ENCODE data around the gene CLEC3B. TPM values are rescaled to one million over a fixed set of nuclear protein-coding genes. Genes with fewer than 3 reads are reported as not detected.

Gene CLEC3B
- polyA plus RNA-seq, 3 donors = 3.9 to 22.7 (median 14.5) TPM

- Mint-ChIP-seq H3K4me1 (peaks cover 37% of the 10 kb centered on the region), H3K27ac (no peak overlapping the region), H3K9me3 (peaks cover 0 to 1% (median 0%) of the 10 kb centered on the region in 7 donors), H3K36me3 (peaks cover 0 to 6% of the 10 kb centered on the region in 2 donors), H3K4me3 (no peak overlapping the region), H3K27me3 (ENCODE audit: low read depth in 3 of 3) (peaks cover 2 to 12% (median 5%) of the 10 kb centered on the region in 3 donors)
- H4K20me1 ChIP-seq (ENCODE audit: insufficient read depth, low read length) = no peaks in the 10 kb centered on the region
- no peak overlapping the region for H3K9ac ChIP-seq (ENCODE audit: insufficient read depth, low read length, poor library complexity, severe bottlenecking)
- H3K4me1 ChIP-seq (ENCODE audit: control insufficient read depth in 1 of 2, insufficient read depth in 2 of 2, low read length in 2 of 2) = peaks cover 33% of the 10 kb centered on the region in 2 donors
- peaks cover 5% of the 10 kb centered on the region for H3K79me2 ChIP-seq (ENCODE audit: insufficient read depth, low read length)
- no peak overlapping the region for H3K4me3 ChIP-seq (replicated peaks in 1 of 3; ENCODE audit: low read depth in 2 of 3, low read length in 3 of 3)
- H3K4me2 ChIP-seq (replicated peaks; ENCODE audit: extremely low read depth, low read length, poor library complexity, severe bottlenecking) = no peak overlapping the region
- intact Hi-C loops (cut with micrococcal nuclease) = loop anchor here (10.0 kb wide), 3 partner anchors 373 to 653 kb away; partner anchors contain the start of gene SACM1L (in 1 of the 2)
- no peaks in the 10 kb centered on the region for H3K36me3 ChIP-seq (replicated peaks in 1 of 2; ENCODE audit: control insufficient read depth in 1 of 2, insufficient read depth in 2 of 2, low read length in 2 of 2)
- H3K27ac ChIP-seq (ENCODE audit: low read depth in 1 of 2, low read length in 2 of 2) = no peak overlapping the region
- TF ChIP-seq CTCF (IDR thresholded peaks at IDR 0.05) = no peak
- H2AFZ ChIP-seq (ENCODE audit: insufficient read depth, low read depth, low read length, poor library complexity, severe bottlenecking) = no peak overlapping the region
- DNase-seq = no peak
- 100% methylated on average over 3 of the region's 3 CpGs for WGBS (ENCODE audit: insufficient coverage)
- H3K27me3 ChIP-seq (ENCODE audit: control insufficient read depth in 2 of 2, insufficient read depth in 2 of 2, low read length in 2 of 2) = no peaks in the 10 kb centered on the region
- H3K9me3 ChIP-seq (replicated peaks in 1 of 2; ENCODE audit: control insufficient read depth in 1 of 2, insufficient read depth in 1 of 2, low read length in 2 of 2) = no peaks in the 10 kb centered on the region
These were observed 5.4 kb downstream of the CLEC3B start for GRCh38 chr3:45031531-45031930.

GRCh38 chr3:45032113-45032512 is 6.0 kb downstream of the CLEC3B start:
- 96% methylated on average over 2 of the region's 2 CpGs for WGBS (ENCODE audit: insufficient coverage)
- TF ChIP-seq CTCF (IDR thresholded peaks at IDR 0.05) = no peak
- peak overlapping the region in 1 of 7 donors; percentile 66 for H3K27ac Mint-ChIP-seq
- Histone ChIP-seq H2AFZ (ENCODE audit: insufficient read depth, low read depth, low read length, poor library complexity, severe bottlenecking) (no peak overlapping the region), H3K79me2 (ENCODE audit: insufficient read depth, low read length) (peaks cover 6% of the 10 kb centered on the region), H3K4me1 (ENCODE audit: control insufficient read depth in 1 of 2, insufficient read depth in 2 of 2, low read length in 2 of 2) (peaks cover 39% of the 10 kb centered on the region in 2 donors), H3K27ac (ENCODE audit: low read depth in 1 of 2, low read length in 2 of 2) (no peak overlapping the region), H3K4me3 (replicated peaks in 1 of 3; ENCODE audit: low read depth in 2 of 3, low read length in 3 of 3) (no peak overlapping the region), H4K20me1 (ENCODE audit: insufficient read depth, low read length) (no peaks in the 10 kb centered on the region), H3K9me3 (replicated peaks in 1 of 2; ENCODE audit: control insufficient read depth in 1 of 2, insufficient read depth in 1 of 2, low read length in 2 of 2) (no peaks in the 10 kb centered on the region), H3K9ac (ENCODE audit: insufficient read depth, low read length, poor library complexity, severe bottlenecking) (no peak overlapping the region), H3K4me2 (replicated peaks; ENCODE audit: extremely low read depth, low read length, poor library complexity, severe bottlenecking) (no peak overlapping the region), H3K36me3 (replicated peaks in 1 of 2; ENCODE audit: control insufficient read depth in 1 of 2, insufficient read depth in 2 of 2, low read length in 2 of 2) (no peaks in the 10 kb centered on the region), H3K27me3 (ENCODE audit: control insufficient read depth in 2 of 2, insufficient read depth in 2 of 2, low read length in 2 of 2) (no peaks in the 10 kb centered on the region)
- DNase-seq = no peak
- peaks cover 5 to 9% (median 6%) of the 10 kb centered on the region in 3 donors for H3K27me3 Mint-ChIP-seq (ENCODE audit: low read depth in 3 of 3)
- peaks cover 43% of the 10 kb centered on the region for H3K4me1 Mint-ChIP-seq
- H3K9me3 Mint-ChIP-seq = peaks cover 0 to 1% (median 0%) of the 10 kb centered on the region in 7 donors
- peaks cover 3 to 7% of the 10 kb centered on the region in 2 donors for H3K36me3 Mint-ChIP-seq
- no peak overlapping the region for H3K4me3 Mint-ChIP-seq
- intact Hi-C loops (cut with micrococcal nuclease) = loop anchor here (10.0 kb wide), 3 partner anchors 373 to 653 kb away; partner anchors contain the start of gene SACM1L (in 1 of the 2)

Measured in CD14-positive monocyte (primary cell).